ENCODE data around the gene RNF4.
A peak's percentile ranks its signal among the peaks of the same experiment; 100 is the strongest.
"Not testable (repeated sequence)": the region's sequence is repeated elsewhere in the genome, so short reads cannot be mapped to it uniquely, and the experiment has no call there.

The RNF4 gene

GRCh38 chr4:2465032-2465431 lies 3.9 kb upstream of the RNF4 start:
- Histone ChIP-seq H3K4me3 (ENCODE audit: control insufficient read depth in 1 of 7, extremely low read depth in 1 of 7, insufficient read depth in 4 of 7, low read depth in 2 of 7, low read length in 6 of 7) (no peak overlapping the region), H3K27me3 (replicated peaks in 2 of 5; ENCODE audit: control insufficient read depth in 4 of 5, insufficient read depth in 5 of 5, low read length in 4 of 5) (peaks cover 0 to 10% (median 7%) of the 10 kb centered on the region in 5 experiments), H3K27ac (ENCODE audit: insufficient read depth in 1 of 2, low read depth in 1 of 2, low read length in 2 of 2, poor library complexity in 1 of 2, severe bottlenecking in 2 of 2) (no peak overlapping the region), H3K36me3 (ENCODE audit: control insufficient read depth in 4 of 4, insufficient read depth in 4 of 4, low read length in 3 of 4) (no peaks in the 10 kb centered on the region), H3K9me3 (ENCODE audit: control extremely low read depth in 1 of 5, control insufficient read depth in 4 of 5, insufficient read depth in 2 of 5, low read depth in 1 of 5, low read length in 4 of 5) (no peaks in the 10 kb centered on the region), H3K4me1 (ENCODE audit: control extremely low read depth in 1 of 4, control insufficient read depth in 4 of 4, insufficient read depth in 4 of 4, low read length in 3 of 4) (peaks cover 3 to 32% (median 27%) of the 10 kb centered on the region in 4 experiments)
- DNase-seq: no peak
- POLR2A ChIA-PET: interaction anchor here (0.6 kb wide), 1 partner anchor 69 kb away, joined by 3 read pairs; no protein-coding TSS in a partner anchor
- 94% methylated on average over 3 of the region's 6 CpGs for WGBS (ENCODE audit: insufficient coverage)
- CTCF ChIA-PET: interaction anchor here (0.8 to 4.2 kb wide), 6 partner anchors 12 to 66 kb away, joined by 3 to 26 read pairs (median 3); no protein-coding TSS in a partner anchor

GRCh38 chr4:2465544-2465943 lies 3.4 kb upstream of the RNF4 start:
- H3K27ac ChIP-seq (ENCODE audit: insufficient read depth in 1 of 2, low read depth in 1 of 2, low read length in 2 of 2, poor library complexity in 1 of 2, severe bottlenecking in 2 of 2); POLR2A ChIA-PET; H3K9me3 ChIP-seq (ENCODE audit: control extremely low read depth in 1 of 5, control insufficient read depth in 4 of 5, insufficient read depth in 2 of 5, low read depth in 1 of 5, low read length in 4 of 5): not testable (repeated sequence)

GRCh38 chr4:2469192-2469984 lies 482 bp downstream of the RNF4 start:
- ChIA-PET POLR2A (interaction anchor here (0.7 to 1.7 kb wide), 5 partner anchors 12 to 66 kb away, joined by 3 to 7 read pairs (median 3); no protein-coding TSS in a partner anchor), CTCF (interaction anchor here (0.6 to 2.6 kb wide), 14 partner anchors 8 to 249 kb away, joined by 3 to 8 read pairs (median 4); no protein-coding TSS in a partner anchor)
- peak overlapping the region; percentile 85 to 92 for H3K27ac ChIP-seq (ENCODE audit: insufficient read depth in 1 of 2, low read depth in 1 of 2, low read length in 2 of 2, poor library complexity in 1 of 2, severe bottlenecking in 2 of 2)
- H3K9me3 ChIP-seq (ENCODE audit: control extremely low read depth in 1 of 5, control insufficient read depth in 4 of 5, insufficient read depth in 2 of 5, low read depth in 1 of 5, low read length in 4 of 5): peaks cover 0 to 3% (median 0%) of the 10 kb centered on the region in 5 experiments
- peak overlapping the region; percentile 86 to 91 (median 89) for H3K4me3 ChIP-seq (ENCODE audit: control insufficient read depth in 1 of 7, extremely low read depth in 1 of 7, insufficient read depth in 4 of 7, low read depth in 2 of 7, low read length in 6 of 7)
- peaks cover 8 to 16% (median 13%) of the 10 kb centered on the region in 4 experiments for H3K36me3 ChIP-seq (ENCODE audit: control insufficient read depth in 4 of 4, insufficient read depth in 4 of 4, low read length in 3 of 4)
- WGBS (ENCODE audit: insufficient coverage): 0% methylated on average over 72 of the region's 78 CpGs
- DNase-seq: peak; percentile 59 to 81 (median 74)
- H3K4me1 ChIP-seq (ENCODE audit: control extremely low read depth in 1 of 4, control insufficient read depth in 4 of 4, insufficient read depth in 4 of 4, low read length in 3 of 4): peaks cover 11 to 26% (median 23%) of the 10 kb centered on the region in 4 experiments
- H3K27me3 ChIP-seq (replicated peaks in 2 of 5; ENCODE audit: control insufficient read depth in 4 of 5, insufficient read depth in 5 of 5, low read length in 4 of 5): no peaks in the 10 kb centered on the region

More at GRCh38 chr4:2465544-2465943, 3.4 kb upstream of the RNF4 start:
- H3K36me3 ChIP-seq (ENCODE audit: control insufficient read depth in 4 of 4, insufficient read depth in 4 of 4, low read length in 3 of 4); H3K4me3 ChIP-seq (ENCODE audit: control insufficient read depth in 1 of 7, extremely low read depth in 1 of 7, insufficient read depth in 4 of 7, low read depth in 2 of 7, low read length in 6 of 7); DNase-seq; H3K27me3 ChIP-seq (replicated peaks in 2 of 5; ENCODE audit: control insufficient read depth in 4 of 5, insufficient read depth in 5 of 5, low read length in 4 of 5): not testable (repeated sequence)
- peaks cover 8 to 37% (median 32%) of the 10 kb centered on the region in 4 experiments for H3K4me1 ChIP-seq (ENCODE audit: control extremely low read depth in 1 of 4, control insufficient read depth in 4 of 4, insufficient read depth in 4 of 4, low read length in 3 of 4)
- CTCF ChIA-PET: interaction anchor here (0.7 to 4.2 kb wide), 7 partner anchors 11 to 246 kb away, joined by 3 to 26 read pairs (median 3); no protein-coding TSS in a partner anchor

- H3K36me3 ChIP-seq (ENCODE audit: control insufficient read depth in 4 of 4, insufficient read depth in 4 of 4, low read length in 3 of 4): peaks cover 8 to 20% (median 15%) of the 10 kb centered on the region in 4 experiments
- H3K27ac ChIP-seq (ENCODE audit: insufficient read depth in 1 of 2, low read depth in 1 of 2, low read length in 2 of 2, poor library complexity in 1 of 2, severe bottlenecking in 2 of 2): peak overlapping the region in 1 of 2 experiments; percentile 92
- no peaks in the 10 kb centered on the region for H3K27me3 ChIP-seq (replicated peaks in 2 of 5; ENCODE audit: control insufficient read depth in 4 of 5, insufficient read depth in 5 of 5, low read length in 4 of 5)
- WGBS (ENCODE audit: insufficient coverage): no CpG with 5 or more reads among the region's 7 CpGs
- peaks cover 11 to 26% (median 23%) of the 10 kb centered on the region in 4 experiments for H3K4me1 ChIP-seq (ENCODE audit: control extremely low read depth in 1 of 4, control insufficient read depth in 4 of 4, insufficient read depth in 4 of 4, low read length in 3 of 4)
- ChIA-PET CTCF (interaction anchor here (0.8 to 4.5 kb wide), 5 partner anchors 13 to 64 kb away, joined by 3 to 26 read pairs (median 7); no protein-coding TSS in a partner anchor), POLR2A (interaction anchor here (0.5 to 0.9 kb wide), 2 partner anchors 9 to 14 kb away, joined by 3 to 7 read pairs; no protein-coding TSS in a partner anchor)
- H3K9me3 ChIP-seq (ENCODE audit: control extremely low read depth in 1 of 5, control insufficient read depth in 4 of 5, insufficient read depth in 2 of 5, low read depth in 1 of 5, low read length in 4 of 5): peaks cover 0 to 3% (median 0%) of the 10 kb centered on the region in 5 experiments
- peak overlapping the region in 3 of 7 experiments; percentile 32 to 89 (median 88) for H3K4me3 ChIP-seq (ENCODE audit: control insufficient read depth in 1 of 7, extremely low read depth in 1 of 7, insufficient read depth in 4 of 7, low read depth in 2 of 7, low read length in 6 of 7)
- peak in 1 of 3 donors; percentile 29 for DNase-seq
These were observed 1.9 kb downstream of the RNF4 start for GRCh38 chr4:2470791-2471190.

GRCh38 chr4:2472187-2472586 lies 3.3 kb downstream of the RNF4 start:
- H3K27me3 ChIP-seq (replicated peaks in 2 of 5; ENCODE audit: control insufficient read depth in 4 of 5, insufficient read depth in 5 of 5, low read length in 4 of 5): no peaks in the 10 kb centered on the region
- H3K4me1 ChIP-seq (ENCODE audit: control extremely low read depth in 1 of 4, control insufficient read depth in 4 of 4, insufficient read depth in 4 of 4, low read length in 3 of 4): peaks cover 11 to 26% (median 24%) of the 10 kb centered on the region in 4 experiments
- H3K4me3 ChIP-seq (ENCODE audit: control insufficient read depth in 1 of 7, extremely low read depth in 1 of 7, insufficient read depth in 4 of 7, low read depth in 2 of 7, low read length in 6 of 7): no peak overlapping the region
- peak in 1 of 3 donors; percentile 29 for DNase-seq
- ChIA-PET POLR2A (no interaction called here), CTCF (interaction anchor here (0.9 to 4.5 kb wide), 4 partner anchors 9 to 318 kb away, joined by 3 to 26 read pairs (median 6); no protein-coding TSS in a partner anchor)
- no peak overlapping the region for H3K27ac ChIP-seq (ENCODE audit: insufficient read depth in 1 of 2, low read depth in 1 of 2, low read length in 2 of 2, poor library complexity in 1 of 2, severe bottlenecking in 2 of 2)
- H3K9me3 ChIP-seq (ENCODE audit: control extremely low read depth in 1 of 5, control insufficient read depth in 4 of 5, insufficient read depth in 2 of 5, low read depth in 1 of 5, low read length in 4 of 5): peaks cover 0 to 3% (median 0%) of the 10 kb centered on the region in 5 experiments
- peaks cover 8 to 23% (median 18%) of the 10 kb centered on the region in 4 experiments for H3K36me3 ChIP-seq (ENCODE audit: control insufficient read depth in 4 of 4, insufficient read depth in 4 of 4, low read length in 3 of 4)
- WGBS (ENCODE audit: insufficient coverage): 100% methylated on average over 2 of the region's 4 CpGs

- peaks cover 2 to 31% (median 26%) of the 10 kb centered on the region in 4 experiments for H3K4me1 ChIP-seq (ENCODE audit: control extremely low read depth in 1 of 4, control insufficient read depth in 4 of 4, insufficient read depth in 4 of 4, low read length in 3 of 4)
- CTCF ChIA-PET: interaction anchor here (1.5 kb wide), 1 partner anchor 9 kb away, joined by 4 read pairs; the partner anchor contains the start of gene RNF4
- no peak overlapping the region for H3K27ac ChIP-seq (ENCODE audit: insufficient read depth in 1 of 2, low read depth in 1 of 2, low read length in 2 of 2, poor library complexity in 1 of 2, severe bottlenecking in 2 of 2)
These were observed 9.3 kb downstream of the RNF4 start for GRCh38 chr4:2478229-2478628.

More at GRCh38 chr4:2478229-2478628, 9.3 kb downstream of the RNF4 start:
- H3K27me3 ChIP-seq (replicated peaks in 2 of 5; ENCODE audit: control insufficient read depth in 4 of 5, insufficient read depth in 5 of 5, low read length in 4 of 5): no peaks in the 10 kb centered on the region
- DNase-seq: no peak
- no peaks in the 10 kb centered on the region for H3K9me3 ChIP-seq (ENCODE audit: control extremely low read depth in 1 of 5, control insufficient read depth in 4 of 5, insufficient read depth in 2 of 5, low read depth in 1 of 5, low read length in 4 of 5)
- POLR2A ChIA-PET: no interaction called here
- peaks cover 0 to 27% (median 9%) of the 10 kb centered on the region in 4 experiments for H3K36me3 ChIP-seq (ENCODE audit: control insufficient read depth in 4 of 4, insufficient read depth in 4 of 4, low read length in 3 of 4)
- 8% methylated on average over 3 of the region's 3 CpGs for WGBS (ENCODE audit: insufficient coverage)
- peak overlapping the region in 1 of 7 experiments; percentile 33 for H3K4me3 ChIP-seq (ENCODE audit: control insufficient read depth in 1 of 7, extremely low read depth in 1 of 7, insufficient read depth in 4 of 7, low read depth in 2 of 7, low read length in 6 of 7)
